ENCODE measurements around the gene ADAMTS12.

Gene ADAMTS12

DNA sequence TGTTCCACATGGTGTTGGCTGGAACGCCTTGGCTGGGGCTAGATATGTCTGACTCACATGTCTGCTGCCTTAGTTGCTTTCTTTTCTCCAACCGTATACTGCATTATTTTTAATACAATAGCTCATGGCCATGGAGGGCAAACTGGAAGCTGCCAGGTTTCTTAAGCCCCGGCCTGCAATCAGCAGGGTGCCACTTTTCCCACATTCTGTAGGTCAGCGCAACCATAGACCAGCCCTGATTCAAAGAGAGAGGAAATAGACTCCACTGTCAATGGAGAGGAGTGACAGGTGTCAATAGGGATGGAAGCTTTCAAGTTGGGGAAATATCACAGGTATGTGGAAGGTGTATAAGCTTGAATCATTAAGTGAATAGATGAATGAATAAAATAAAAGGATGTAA lies 390.5 kb downstream of the ADAMTS12 start:
- Histone ChIP-seq H3K27ac (ENCODE audit: poor library complexity, severe bottlenecking) (no peak overlapping the region), H3K36me3 (ENCODE audit: low read depth) (no peaks in the 10 kb centered on the region), H3K9me3 (ENCODE audit: severe bottlenecking) (no peaks in the 10 kb centered on the region), H3K4me3 (ENCODE audit: severe bottlenecking) (no peak overlapping the region), H3K4me1 (ENCODE audit: insufficient read depth, poor library complexity, severe bottlenecking) (no peaks in the 10 kb centered on the region), H3K27me3 (ENCODE audit: insufficient read depth, poor library complexity, severe bottlenecking) (no peaks in the 10 kb centered on the region)
- TF ChIP-seq, protein P1, sequence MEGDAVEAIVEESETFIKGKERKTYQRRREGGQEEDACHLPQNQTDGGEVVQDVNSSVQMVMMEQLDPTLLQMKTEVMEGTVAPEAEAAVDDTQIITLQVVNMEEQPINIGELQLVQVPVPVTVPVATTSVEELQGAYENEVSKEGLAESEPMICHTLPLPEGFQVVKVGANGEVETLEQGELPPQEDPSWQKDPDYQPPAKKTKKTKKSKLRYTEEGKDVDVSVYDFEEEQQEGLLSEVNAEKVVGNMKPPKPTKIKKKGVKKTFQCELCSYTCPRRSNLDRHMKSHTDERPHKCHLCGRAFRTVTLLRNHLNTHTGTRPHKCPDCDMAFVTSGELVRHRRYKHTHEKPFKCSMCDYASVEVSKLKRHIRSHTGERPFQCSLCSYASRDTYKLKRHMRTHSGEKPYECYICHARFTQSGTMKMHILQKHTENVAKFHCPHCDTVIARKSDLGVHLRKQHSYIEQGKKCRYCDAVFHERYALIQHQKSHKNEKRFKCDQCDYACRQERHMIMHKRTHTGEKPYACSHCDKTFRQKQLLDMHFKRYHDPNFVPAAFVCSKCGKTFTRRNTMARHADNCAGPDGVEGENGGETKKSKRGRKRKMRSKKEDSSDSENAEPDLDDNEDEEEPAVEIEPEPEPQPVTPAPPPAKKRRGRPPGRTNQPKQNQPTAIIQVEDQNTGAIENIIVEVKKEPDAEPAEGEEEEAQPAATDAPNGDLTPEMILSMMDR (IDR thresholded peaks at IDR 0.05; ENCODE audit: poor library complexity, severe bottlenecking) = no peak
- no peak for ATAC-seq (ENCODE audit: low read depth)
- no peak for DNase-seq (ENCODE audit: low spot score)

DNA sequence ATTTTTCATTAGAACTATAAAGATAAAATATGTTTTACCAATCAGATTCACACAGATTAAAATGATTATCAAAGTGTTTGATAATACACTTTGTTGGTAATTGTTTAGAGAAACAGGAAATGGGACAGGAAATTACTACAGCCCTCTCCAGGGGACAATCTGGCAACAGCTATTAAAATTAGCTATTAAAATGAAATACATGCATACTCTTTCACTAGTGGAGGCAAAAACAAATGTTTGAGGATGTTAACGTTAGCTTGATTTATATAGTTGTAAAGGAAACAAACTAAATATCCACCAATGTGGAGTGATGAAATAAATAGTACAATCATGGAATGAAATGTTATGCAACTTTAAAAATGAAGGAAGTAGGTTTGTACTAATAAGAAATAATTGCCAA lies 397.3 kb downstream of the ADAMTS12 start:
- no peaks in the 10 kb centered on the region for H3K9me3 ChIP-seq (ENCODE audit: severe bottlenecking)
- no peaks in the 10 kb centered on the region for H3K4me1 ChIP-seq (ENCODE audit: insufficient read depth, poor library complexity, severe bottlenecking)
- no peak overlapping the region for H3K4me3 ChIP-seq (ENCODE audit: severe bottlenecking)
- H3K27me3 ChIP-seq (ENCODE audit: insufficient read depth, poor library complexity, severe bottlenecking) = peaks cover 3% of the 10 kb centered on the region
- no peak overlapping the region for H3K27ac ChIP-seq (ENCODE audit: poor library complexity, severe bottlenecking)
- ATAC-seq (ENCODE audit: low read depth) (no peak), DNase-seq (ENCODE audit: low spot score) (no peak)
- TF ChIP-seq, protein P1 (IDR thresholded peaks at IDR 0.05; ENCODE audit: poor library complexity, severe bottlenecking) = no peak
- H3K36me3 ChIP-seq (ENCODE audit: low read depth) = no peaks in the 10 kb centered on the region

DNA sequence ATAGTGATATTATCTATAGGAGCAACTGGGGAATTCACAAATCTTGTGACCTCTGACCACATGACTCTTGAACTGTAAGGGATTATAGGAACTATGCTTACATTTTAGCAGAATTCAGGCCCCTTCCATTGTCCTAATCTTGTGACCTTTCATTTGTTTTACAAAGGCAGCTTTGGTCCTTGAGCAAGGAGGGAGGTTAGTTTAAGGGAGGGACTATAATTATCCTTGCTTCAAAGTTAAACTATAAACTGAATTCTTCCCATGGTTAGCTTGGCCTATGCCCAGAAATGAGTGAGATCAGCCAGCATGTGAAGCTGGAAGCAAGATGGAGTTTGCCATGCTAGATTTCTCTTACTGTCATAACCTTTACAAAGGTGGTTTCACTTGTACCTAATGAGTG lies 399.8 kb downstream of the ADAMTS12 start:
- TF ChIP-seq, protein P1 (IDR thresholded peaks at IDR 0.05; ENCODE audit: poor library complexity, severe bottlenecking) = no peak
- no peak overlapping the region for H3K4me3 ChIP-seq (ENCODE audit: severe bottlenecking)
- H3K9me3 ChIP-seq (ENCODE audit: severe bottlenecking) = no peaks in the 10 kb centered on the region
- H3K4me1 ChIP-seq (ENCODE audit: insufficient read depth, poor library complexity, severe bottlenecking) = no peaks in the 10 kb centered on the region
- H3K27ac ChIP-seq (ENCODE audit: poor library complexity, severe bottlenecking) = no peak overlapping the region
- DNase-seq (ENCODE audit: low spot score) (no peak), ATAC-seq (ENCODE audit: low read depth) (no peak)
- no peaks in the 10 kb centered on the region for H3K36me3 ChIP-seq (ENCODE audit: low read depth)
- H3K27me3 ChIP-seq (ENCODE audit: insufficient read depth, poor library complexity, severe bottlenecking) = peaks cover 3% of the 10 kb centered on the region

DNA sequence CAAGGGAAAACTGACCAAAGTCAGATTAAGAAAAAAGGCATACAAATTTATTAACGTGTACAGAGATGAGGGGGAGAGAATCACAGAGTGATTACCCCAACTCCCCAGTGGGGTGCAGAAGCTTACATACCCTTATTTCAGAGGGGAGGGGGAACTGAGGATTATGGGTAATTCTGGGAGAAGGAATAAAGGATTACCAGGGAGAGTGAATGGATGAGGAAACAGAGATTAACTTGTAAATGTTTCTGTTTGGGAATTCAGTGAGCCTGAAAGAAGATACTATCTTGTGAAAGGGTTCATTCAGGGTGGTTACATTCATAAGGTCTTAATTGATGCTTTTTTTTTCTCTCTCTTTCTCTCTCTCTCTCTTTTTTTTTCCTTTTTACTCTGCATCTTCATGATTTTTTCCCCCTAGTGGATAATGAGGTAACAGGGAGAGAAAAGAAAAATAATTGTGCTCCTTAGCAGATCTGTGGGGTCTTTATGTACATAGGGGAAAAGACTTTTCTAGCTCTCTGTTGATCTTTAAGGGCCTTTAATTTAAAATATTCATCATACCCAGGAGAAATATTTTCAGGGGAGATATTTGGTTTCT lies 401.6 kb downstream of the ADAMTS12 start:
- Histone ChIP-seq H3K27me3 (ENCODE audit: insufficient read depth, poor library complexity, severe bottlenecking) (peaks cover 3% of the 10 kb centered on the region), H3K9me3 (ENCODE audit: severe bottlenecking) (no peaks in the 10 kb centered on the region), H3K4me1 (ENCODE audit: insufficient read depth, poor library complexity, severe bottlenecking) (no peaks in the 10 kb centered on the region), H3K27ac (ENCODE audit: poor library complexity, severe bottlenecking) (no peak overlapping the region), H3K36me3 (ENCODE audit: low read depth) (no peaks in the 10 kb centered on the region), H3K4me3 (ENCODE audit: severe bottlenecking) (no peak overlapping the region)
- TF ChIP-seq, protein P1 (IDR thresholded peaks at IDR 0.05; ENCODE audit: poor library complexity, severe bottlenecking) = no peak
- ATAC-seq (ENCODE audit: low read depth) (no peak), DNase-seq (ENCODE audit: low spot score) (no peak)

DNA sequence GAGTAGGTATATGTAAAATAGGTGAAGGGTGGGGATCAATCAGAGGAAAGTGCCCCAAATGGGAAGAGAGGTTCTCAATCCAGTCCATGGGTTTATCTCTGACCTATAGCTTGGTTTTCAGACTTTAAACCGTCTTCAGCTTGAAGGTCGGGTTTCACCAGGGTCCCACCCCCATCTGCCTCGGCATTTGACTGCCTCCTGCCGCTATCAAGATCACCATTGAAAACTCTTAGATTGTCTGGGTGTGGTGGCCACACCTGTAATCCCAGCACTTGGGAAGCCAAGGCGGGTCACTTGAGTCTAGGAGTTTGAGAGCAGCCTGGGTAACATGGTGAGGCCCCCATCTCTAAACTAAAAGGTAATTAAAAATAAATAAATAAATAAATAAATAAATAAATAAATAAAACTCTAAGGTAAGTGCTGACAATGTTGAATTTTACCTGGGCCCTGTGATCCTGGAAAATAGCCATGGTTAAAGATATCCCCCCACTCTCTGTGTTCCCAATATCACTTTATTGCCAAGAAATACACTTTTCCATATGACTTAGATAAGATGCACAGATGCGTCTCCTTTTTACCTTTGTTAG lies 402.2 kb downstream of the ADAMTS12 start:
- Histone ChIP-seq H3K4me3 (ENCODE audit: severe bottlenecking) (no peak overlapping the region), H3K27me3 (ENCODE audit: insufficient read depth, poor library complexity, severe bottlenecking) (peaks cover 3% of the 10 kb centered on the region), H3K4me1 (ENCODE audit: insufficient read depth, poor library complexity, severe bottlenecking) (no peaks in the 10 kb centered on the region), H3K9me3 (ENCODE audit: severe bottlenecking) (no peaks in the 10 kb centered on the region), H3K27ac (ENCODE audit: poor library complexity, severe bottlenecking) (no peak overlapping the region), H3K36me3 (ENCODE audit: low read depth) (no peaks in the 10 kb centered on the region)
- TF ChIP-seq, protein P1 (IDR thresholded peaks at IDR 0.05; ENCODE audit: poor library complexity, severe bottlenecking) = no peak
- DNase-seq (ENCODE audit: low spot score) (no peak), ATAC-seq (ENCODE audit: low read depth) (no peak)

Data from RWPE2 (cell line).